Mononuclear cell (primary cell): ENCODE results near the gene ATP8B4. TPM values are rescaled to one million over a fixed set of nuclear protein-coding genes. Genes with fewer than 3 reads are reported as not detected.
"Not testable (repeated sequence)": the region's sequence is repeated elsewhere in the genome, so short reads cannot be mapped to it uniquely, and the experiment has no call there.

Experiments
- H3K27me3 ChIP-seq: 2 replicates; pipeline ENCODE4 v1.6.0; 2011; ENCODE audit warnings: low read length, control low read depth; ENCODE audit not compliant: insufficient read depth
- H3K4me1 ChIP-seq: 2 replicates; pipeline ENCODE4 v1.5.1; 2011; ENCODE audit warnings: mild to moderate bottlenecking, low read length, control low read depth; ENCODE audit not compliant: insufficient read depth
- H3K4me3 ChIP-seq: 2 replicates; pipeline ENCODE4 v1.5.1; 2011; ENCODE audit warnings: mild to moderate bottlenecking, low read length, moderate library complexity
- H3K9me3 ChIP-seq: 2 replicates; pipeline ENCODE4 v1.5.1; 2011; ENCODE audit warnings: low read depth, mild to moderate bottlenecking, control low read depth, low read length
- total RNA-seq: library from RNA; depleted of rRNA; stranded (reverse); fragments of >200 nt; gene quantifications from one replicate; pipeline ENCODE4 v1.2.3, GENCODE V29; 2012

The ATP8B4 gene
- total RNA-seq, 1 donor: 8.2 TPM

- no peak overlapping the region for H3K4me3 ChIP-seq
- H3K27me3 ChIP-seq: no peaks in the 10 kb centered on the region
- peaks cover 12% of the 10 kb centered on the region for H3K4me1 ChIP-seq
- H3K9me3 ChIP-seq: no peaks in the 10 kb centered on the region
These were observed 26.4 kb upstream of the ATP8B4 start for GRCh38 chr15:50145451-50145872.

- Histone ChIP-seq H3K9me3 (no peaks in the 10 kb centered on the region), H3K4me3 (no peak overlapping the region), H3K4me1 (peaks cover 12% of the 10 kb centered on the region), H3K27me3 (no peaks in the 10 kb centered on the region)
These were observed 25.5 kb upstream of the ATP8B4 start for GRCh38 chr15:50144341-50145120.

GRCh38 chr15:50143255-50143860 lies 24.3 kb upstream of the ATP8B4 start:
- no peaks in the 10 kb centered on the region for H3K9me3 ChIP-seq
- H3K4me3 ChIP-seq: no peak overlapping the region
- no peaks in the 10 kb centered on the region for H3K27me3 ChIP-seq
- H3K4me1 ChIP-seq: peaks cover 12% of the 10 kb centered on the region

- no peaks in the 10 kb centered on the region for H3K9me3 ChIP-seq
- peaks cover 11% of the 10 kb centered on the region for H3K4me1 ChIP-seq
- no peak overlapping the region for H3K4me3 ChIP-seq
- H3K27me3 ChIP-seq: no peaks in the 10 kb centered on the region
These were observed 22.8 kb upstream of the ATP8B4 start for GRCh38 chr15:50141856-50142255.

- H3K27me3 ChIP-seq: no peaks in the 10 kb centered on the region
- H3K9me3 ChIP-seq: no peaks in the 10 kb centered on the region
- H3K4me3 ChIP-seq: no peak overlapping the region
- H3K4me1 ChIP-seq: peaks cover 15% of the 10 kb centered on the region
These were observed 21.9 kb upstream of the ATP8B4 start for GRCh38 chr15:50140983-50141382.

GRCh38 chr15:50140098-50140497 lies 21.1 kb upstream of the ATP8B4 start:
- Histone ChIP-seq H3K27me3 (no peaks in the 10 kb centered on the region), H3K4me3 (no peak overlapping the region), H3K9me3 (no peaks in the 10 kb centered on the region), H3K4me1 (peaks cover 23% of the 10 kb centered on the region)

- Histone ChIP-seq H3K4me3 (no peak overlapping the region), H3K27me3 (no peaks in the 10 kb centered on the region)
These were observed 19.4 kb upstream of the ATP8B4 start for GRCh38 chr15:50138391-50138790.

GRCh38 chr15:50137893-50138292 lies 18.9 kb upstream of the ATP8B4 start:
- Histone ChIP-seq H3K4me1 (peaks cover 42% of the 10 kb centered on the region), H3K4me3 (no peak overlapping the region), H3K9me3 (no peaks in the 10 kb centered on the region), H3K27me3 (no peaks in the 10 kb centered on the region)

More at GRCh38 chr15:50138391-50138790, 19.4 kb upstream of the ATP8B4 start:
- Histone ChIP-seq H3K9me3 (no peaks in the 10 kb centered on the region), H3K4me1 (peaks cover 38% of the 10 kb centered on the region)

- Histone ChIP-seq H3K4me1 (peaks cover 42% of the 10 kb centered on the region), H3K27me3 (no peaks in the 10 kb centered on the region), H3K4me3 (no peak overlapping the region), H3K9me3 (no peaks in the 10 kb centered on the region)
These were observed 18.3 kb upstream of the ATP8B4 start for GRCh38 chr15:50137330-50137761.

- Histone ChIP-seq H3K27me3 (no peaks in the 10 kb centered on the region), H3K4me3 (no peak overlapping the region), H3K9me3 (no peaks in the 10 kb centered on the region), H3K4me1 (peaks cover 35% of the 10 kb centered on the region)
These were observed 16.1 kb upstream of the ATP8B4 start for GRCh38 chr15:50135031-50135551.

GRCh38 chr15:50134524-50135024 lies 15.5 kb upstream of the ATP8B4 start:
- no peaks in the 10 kb centered on the region for H3K27me3 ChIP-seq
- H3K4me1 ChIP-seq: peaks cover 35% of the 10 kb centered on the region
- H3K4me3 ChIP-seq: no peak overlapping the region
- no peaks in the 10 kb centered on the region for H3K9me3 ChIP-seq

- not testable (repeated sequence) for H3K27me3 ChIP-seq, H3K9me3 ChIP-seq, H3K4me3 ChIP-seq
- peaks cover 49% of the 10 kb centered on the region for H3K4me1 ChIP-seq
These were observed 13.4 kb upstream of the ATP8B4 start for GRCh38 chr15:50132251-50132984.

GRCh38 chr15:50131617-50132016 lies 12.6 kb upstream of the ATP8B4 start:
- no peaks in the 10 kb centered on the region for H3K9me3 ChIP-seq
- no peak overlapping the region for H3K4me3 ChIP-seq
- no peaks in the 10 kb centered on the region for H3K27me3 ChIP-seq
- peaks cover 48% of the 10 kb centered on the region for H3K4me1 ChIP-seq

- Histone ChIP-seq H3K27me3 (no peaks in the 10 kb centered on the region), H3K4me3 (no peak overlapping the region), H3K9me3 (no peaks in the 10 kb centered on the region), H3K4me1 (peaks cover 17% of the 10 kb centered on the region)
These were observed 9.2 kb upstream of the ATP8B4 start for GRCh38 chr15:50128266-50128665.

- peaks cover 15% of the 10 kb centered on the region for H3K4me1 ChIP-seq
- H3K9me3 ChIP-seq: no peaks in the 10 kb centered on the region
- no peaks in the 10 kb centered on the region for H3K27me3 ChIP-seq
- H3K4me3 ChIP-seq: no peak overlapping the region
These were observed 8.3 kb upstream of the ATP8B4 start for GRCh38 chr15:50127255-50127777.
